HepG2 (cell line): ENCODE measurements around the gene IPMK. TPM values are rescaled to one million over a fixed set of nuclear protein-coding genes. Genes with fewer than 3 reads are reported as not detected.

Experiments
- ATAC-seq: fragments of 200-7000 bp; cut with Tn5 transposase; 3 replicates; pipeline ENCODE4 v1.9.1; 2020; ENCODE audit warnings: mild to moderate bottlenecking, moderate library complexity
- BruUV-seq: library from RNA; stranded (reverse); fragments of 400-500 nt; replicated peaks from 2 replicates; lab custom pipeline; 2021; lab: Mats Ljungman, UMichigan
- CTCF ChIA-PET: fragments of 300-600 bp; formaldehyde crosslinking; extraction: SDS; loops from one replicate; lab custom pipeline; 2021; ENCODE audit warnings: low total read pairs, inconsistent platforms, low intra/inter-chr PET ratio; lab: Yijun Ruan, JAX
- POLR2A ChIA-PET: fragments of 350-600 bp; sonication (Branson Sonifier 250); formaldehyde crosslinking; loops from one replicate; lab custom pipeline; 2020; ENCODE audit warnings: antibody characterized with exemption, inconsistent platforms; lab: Yijun Ruan, JAX
- DNase-seq: peaks from one replicate; pipeline ENCODE4 v3.0.0-alpha.2; 2015; ENCODE audit warnings: low spot score
- FAIRE-seq: peaks from 3 replicates; lab custom pipeline; 2011; peaks lifted over from hg19 to GRCh38; lab: Jason Lieb, UNC
- H2AFZ ChIP-seq: one replicate; pipeline ENCODE4 v1.6.1; 2011; ENCODE audit warnings: low read length, inconsistent platforms
- H3K27ac ChIP-seq: fragments of 300-600 bp; 3 replicates; pipeline ENCODE4 v1.8.0; 2011; ENCODE audit warnings: mixed run types, mild to moderate bottlenecking, mixed read lengths, low read length, inconsistent platforms; ENCODE audit not compliant: insufficient read depth; ENCODE audit errors: extremely low read length
- H3K27me3 ChIP-seq, 2 experiments: fragments of 200-600 bp in 1 of 2; 2 replicates in 1 of 2; 3 replicates in 1 of 2; pipeline versions ENCODE4 v1.6.0 to v1.8.0; 2011; ENCODE audit warnings: low read length in 2 of 2, mild to moderate bottlenecking in 2 of 2, moderate library complexity in 2 of 2, inconsistent platforms in 1 of 2; ENCODE audit not compliant: insufficient read depth in 2 of 2, control insufficient read depth in 1 of 2
- H3K36me3 ChIP-seq, 2 experiments: fragments of 200-600 bp in 1 of 2; replicated peaks in 1 of 2; 2 replicates in 1 of 2; 3 replicates in 1 of 2; pipeline versions ENCODE4 v1.5.1 to v1.8.0; 2011; ENCODE audit warnings: low read length in 2 of 2, inconsistent platforms in 1 of 2; ENCODE audit not compliant: insufficient read depth in 2 of 2, control insufficient read depth in 1 of 2
- H3K4me1 ChIP-seq: 2 replicates; pipeline ENCODE4 v1.5.1; 2012; ENCODE audit warnings: low read length, inconsistent platforms; ENCODE audit not compliant: insufficient read depth
- H3K4me2 ChIP-seq: 2 replicates; pipeline ENCODE4 v1.6.0; 2011; ENCODE audit warnings: low read depth, low read length, inconsistent platforms
- H3K4me3 ChIP-seq, 3 experiments: fragments of 200-600 bp in 1 of 3; sonication (generic), shearing (Covaris generic) in 1 of 3; replicated peaks in 1 of 3; 2 replicates each; pipeline ENCODE4 v1.5.1; 2011 to 2016; ENCODE audit warnings: low read length in 3 of 3, inconsistent platforms in 2 of 3, low read depth in 2 of 3, mild to moderate bottlenecking in 2 of 3, control low read depth in 1 of 3, mixed read lengths in 1 of 3; ENCODE audit not compliant: insufficient read depth in 1 of 3
- H3K79me2 ChIP-seq: one replicate; pipeline ENCODE4 v1.6.1; 2011; ENCODE audit warnings: low read length, inconsistent platforms; ENCODE audit not compliant: insufficient read depth
- H3K9ac ChIP-seq: 2 replicates; pipeline ENCODE4 v1.6.0; 2011; ENCODE audit warnings: mild to moderate bottlenecking, low read depth, low read length, inconsistent platforms; ENCODE audit not compliant: insufficient read depth
- H3K9me3 ChIP-seq: 2 replicates; pipeline ENCODE4 v1.5.1; 2012; ENCODE audit warnings: mild to moderate bottlenecking, low read length
- H4K20me1 ChIP-seq: 2 replicates; pipeline ENCODE4 v1.6.0; 2011; ENCODE audit warnings: inconsistent platforms, mild to moderate bottlenecking, low read length, moderate library complexity; ENCODE audit not compliant: insufficient read depth
- RNF219 ChIP-seq: sonication (generic); formaldehyde crosslinking; IDR thresholded peaks from 2 replicates; pipeline ENCODE4 v1.5.0; 2020; ENCODE audit warnings: mild to moderate bottlenecking, missing genetic modification reagents
- RXRB ChIP-seq: IDR thresholded peaks from 2 replicates; pipeline ENCODE4 v1.6.1; 2016; ENCODE audit warnings: borderline replicate concordance, missing genetic modification reagents, missing compliant biosample characterization
- WGBS: methylation state at CpG from one replicate; pipeline ENCODE4 v1.1.6; 2017; ENCODE audit warnings: low lambda C conversion rate; 5-methylcytosine and 5-hydroxymethylcytosine counted together
- in situ Hi-C: cut with HindIII; loops from 2 replicates; pipeline ENCODE4 v1.10.0; 2017; ENCODE audit warnings: low pct_unique_long_range_greater_than_20kb; ENCODE audit not compliant: extremely low pct_ligation_motif_present
- intact Hi-C: fragments of 100-400 bp; cut with micrococcal nuclease; formaldehyde crosslinking; loops from one replicate; pipeline ENCODE4 v1.10.0; 2022; ENCODE audit not compliant: unreplicated experiment
- polyA plus RNA-seq, 8 experiments: library from polyadenylated mRNA; depleted of rRNA in 3 of 8; stranded (reverse) in 7 of 8; unstranded in 1 of 8; fragments of >200 nt; fragmentation: Illumina TruSeq in 4 of 8; extraction: Trizol in 4 of 8; gene quantifications; 2 replicates each; pipeline versions ENCODE4 v1.2.1 to v1.2.3, GENCODE V29; 2011 to 2016; ENCODE audit warnings: low read depth in 4 of 8, missing spikeins in 1 of 8, mixed read lengths in 1 of 8; ENCODE audit not compliant: insufficient read depth in 1 of 8
- total RNA-seq, 5 experiments: library from RNA; depleted of rRNA; stranded (reverse); fragments of >200 nt; fragmentation: Illumina TruSeq; extraction: Trizol; gene quantifications; 2 replicates each; pipeline ENCODE4 v1.2.3, GENCODE V29; 2016; ENCODE audit warnings: low read depth in 1 of 5

The IPMK gene
- total and polyA plus RNA-seq, 2 of the 13 experiments (the other 11 are each of a cell fraction or from before 2014, with no cell fraction given) = 2.7 to 3.9 TPM

- peaks cover 34% of the 10 kb centered on the region for H3K4me1 ChIP-seq
- H3K4me3 ChIP-seq = peak overlapping the region; percentile 60 to 83 (median 71)
- CTCF ChIA-PET = no interaction called here
- POLR2A ChIA-PET = interaction anchor here (1.4 to 3.9 kb wide), 2 partner anchors 13 to 32 kb away, joined by 7 to 33 read pairs; no protein-coding TSS in a partner anchor
- peak overlapping the region; percentile 92 for H3K27ac ChIP-seq
- peak overlapping the region; percentile 80 for H3K9ac ChIP-seq
- H3K36me3 ChIP-seq = no peaks in the 10 kb centered on the region
- DNase-seq (no peak), ATAC-seq (no peak), FAIRE-seq (no peak)
- in situ Hi-C loops (no loop called here), intact Hi-C loops (loop anchor here (1.0 to 5.0 kb wide), 4 partner anchors 21 to 115 kb away; partner anchors contain the start of genes TFAM and UBE2D1)
- peak overlapping the region; percentile 68 for H2AFZ ChIP-seq
- peak overlapping the region; percentile 97 for H3K4me2 ChIP-seq
- no peaks in the 10 kb centered on the region; a peak in 1 of 5 replicates for H3K27me3 ChIP-seq
- no peaks in the 10 kb centered on the region for H3K9me3 ChIP-seq
- peaks cover 65% of the 10 kb centered on the region for H3K79me2 ChIP-seq
- TF ChIP-seq RNF219 (0 out of 2 replicates have a peak, but pooled peaks have one; percentile 3), RXRB (no peak)
- under 1% methylated on average over 12 of the region's 12 CpGs for WGBS
- peaks cover 8% of the 10 kb centered on the region; the same call in 1 of the 2 replicates for H4K20me1 ChIP-seq
- TSS peak; percentile 74 for BruUV-seq
Observed at GRCh38 chr10:58269782-58270290, 2.1 kb upstream of the IPMK start.
